Activated naive CD8-positive, alpha-beta T cell treated with anti-CD3 and anti-CD28 coated beads, Interleukin-2, amount 50 U/mL, for 24 hours (primary cell): ENCODE measurements around the gene RING1.
A peak's percentile ranks its signal among the peaks of the same experiment; 100 is the strongest.

Source experiments
- ATAC-seq: fragments of 150-1000 bp; cut with Tn5 transposase; one replicate; pipeline ENCODE4 v1.10.0; 2021
- DNase-seq: peaks from one replicate; pipeline ENCODE4 v3.0.0; 2021
- H3K27ac Mint-ChIP-seq: one replicate; pipeline ENCODE4 v1.8.0; 2021; ENCODE audit warnings: mild to moderate bottlenecking, mixed read lengths
- H3K27me3 Mint-ChIP-seq: one replicate; pipeline ENCODE4 v1.8.0; 2021; ENCODE audit warnings: mixed read lengths
- H3K36me3 Mint-ChIP-seq: one replicate; pipeline ENCODE4 v1.8.0; 2021; ENCODE audit warnings: low read depth, mixed read lengths
- H3K4me1 Mint-ChIP-seq: one replicate; pipeline ENCODE4 v1.8.0; 2021; ENCODE audit warnings: mixed read lengths
- H3K4me3 Mint-ChIP-seq: one replicate; pipeline ENCODE4 v1.8.0; 2021; ENCODE audit warnings: mild to moderate bottlenecking, moderate library complexity, mixed read lengths
- H3K9me3 Mint-ChIP-seq: one replicate; pipeline ENCODE4 v1.8.0; 2021; ENCODE audit warnings: mixed read lengths

The RING1 gene

GRCh38 chr6:33181141-33181540, 27.2 kb upstream of the RING1 start:
- no peak overlapping the region for H3K4me3 Mint-ChIP-seq
- H3K9me3 Mint-ChIP-seq = peaks cover 15% of the 10 kb centered on the region
- H3K27ac Mint-ChIP-seq = no peak overlapping the region
- no peak for DNase-seq
- no peak for ATAC-seq
- no peaks in the 10 kb centered on the region for H3K27me3 Mint-ChIP-seq
- H3K4me1 Mint-ChIP-seq = peaks cover 16% of the 10 kb centered on the region
- H3K36me3 Mint-ChIP-seq = peaks cover 14% of the 10 kb centered on the region

GRCh38 chr6:33183071-33183683, 25.1 kb upstream of the RING1 start:
- Mint-ChIP-seq H3K27ac (peak overlapping the region; percentile 94), H3K4me3 (peak overlapping the region; percentile 55), H3K27me3 (peaks cover 2% of the 10 kb centered on the region), H3K9me3 (peaks cover 15% of the 10 kb centered on the region), H3K36me3 (peaks cover 14% of the 10 kb centered on the region), H3K4me1 (peaks cover 16% of the 10 kb centered on the region)
- ATAC-seq (no peak), DNase-seq (no peak)

DNA sequence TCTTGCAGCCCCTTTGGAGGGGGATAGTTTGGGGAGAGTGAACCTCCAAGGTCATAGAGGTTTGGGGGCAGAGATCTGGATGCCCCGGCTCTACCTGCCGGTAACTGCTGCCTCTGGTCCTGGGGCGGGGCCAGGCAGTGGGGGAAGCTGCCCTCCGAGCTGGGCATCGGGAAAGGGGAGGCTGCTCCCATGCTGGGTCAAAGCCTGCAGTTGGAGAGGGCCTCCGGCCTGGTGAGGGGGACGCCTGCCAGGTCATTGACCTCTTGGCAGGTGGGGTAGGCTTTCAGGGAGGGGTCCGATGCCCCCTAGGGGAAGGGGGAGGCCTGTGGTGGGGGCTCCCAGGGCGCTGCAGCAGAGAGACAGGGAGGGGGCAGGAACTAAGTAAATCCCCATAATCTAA, 23.1 kb upstream of the RING1 start:
- H3K4me3 Mint-ChIP-seq = no peak overlapping the region
- DNase-seq = no peak
- H3K9me3 Mint-ChIP-seq = peaks cover 15% of the 10 kb centered on the region
- no peak overlapping the region for H3K27ac Mint-ChIP-seq
- ATAC-seq = no peak
- H3K27me3 Mint-ChIP-seq = peaks cover 5% of the 10 kb centered on the region
- peaks cover 14% of the 10 kb centered on the region for H3K36me3 Mint-ChIP-seq
- H3K4me1 Mint-ChIP-seq = peaks cover 16% of the 10 kb centered on the region

- peaks cover 15% of the 10 kb centered on the region for H3K9me3 Mint-ChIP-seq
- H3K27ac Mint-ChIP-seq = no peak overlapping the region
- H3K36me3 Mint-ChIP-seq = peaks cover 14% of the 10 kb centered on the region
- H3K4me3 Mint-ChIP-seq = no peak overlapping the region
- no peak for DNase-seq
- H3K27me3 Mint-ChIP-seq = peaks cover 8% of the 10 kb centered on the region
- H3K4me1 Mint-ChIP-seq = peaks cover 16% of the 10 kb centered on the region
- ATAC-seq = no peak
These were observed 22.6 kb upstream of the RING1 start for GRCh38 chr6:33185654-33186187.

DNA sequence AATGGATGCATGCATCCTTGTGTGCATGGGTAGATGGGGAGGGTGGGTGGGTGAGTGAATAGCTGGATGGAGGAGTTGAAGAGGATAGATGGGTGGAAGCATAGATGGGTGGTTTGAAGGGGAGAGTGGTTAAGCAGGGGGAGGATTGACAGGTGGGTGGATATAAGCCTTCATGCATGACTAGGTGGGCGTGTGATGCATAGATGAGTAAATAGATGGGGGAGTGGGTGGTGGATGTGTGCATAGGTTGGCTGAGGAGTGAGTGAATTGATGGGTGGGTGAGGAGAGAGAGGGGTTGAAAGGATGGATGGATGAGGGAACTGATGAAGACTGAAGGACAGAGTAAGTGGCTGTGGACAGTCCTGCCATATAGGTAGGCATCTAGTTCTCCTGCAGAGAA, 20.5 kb upstream of the RING1 start:
- no peak for DNase-seq
- ATAC-seq = no peak
- H3K27me3 Mint-ChIP-seq = peaks cover 19% of the 10 kb centered on the region
- H3K9me3 Mint-ChIP-seq = peaks cover 12% of the 10 kb centered on the region
- H3K27ac Mint-ChIP-seq = no peak overlapping the region
- H3K4me1 Mint-ChIP-seq = peaks cover 23% of the 10 kb centered on the region
- no peak overlapping the region for H3K4me3 Mint-ChIP-seq
- peaks cover 11% of the 10 kb centered on the region for H3K36me3 Mint-ChIP-seq

DNA sequence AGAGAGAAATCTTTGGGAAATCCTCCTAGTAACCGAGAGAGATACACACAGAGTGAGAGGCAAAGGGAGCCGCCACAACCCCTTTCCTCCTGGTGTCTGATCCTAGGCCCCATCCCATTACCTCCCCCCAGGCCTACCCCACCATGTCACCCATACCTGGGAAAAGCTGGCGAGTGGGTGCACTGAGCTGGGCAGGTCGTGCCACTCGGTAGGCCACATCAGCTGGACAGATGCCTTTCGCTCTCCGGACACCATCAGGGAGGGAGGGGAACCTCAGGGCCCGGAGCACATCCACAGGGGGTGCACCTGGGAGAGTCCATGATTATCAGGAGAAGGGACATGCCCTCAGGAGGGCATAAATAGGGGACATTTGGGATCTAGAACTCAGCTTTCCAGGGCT, 19.1 kb upstream of the RING1 start:
- DNase-seq = no peak
- peaks cover 20% of the 10 kb centered on the region for H3K4me1 Mint-ChIP-seq
- no peak overlapping the region for H3K4me3 Mint-ChIP-seq
- H3K36me3 Mint-ChIP-seq = peaks cover 2% of the 10 kb centered on the region
- H3K27ac Mint-ChIP-seq = peak overlapping the region; percentile 42
- H3K9me3 Mint-ChIP-seq = no peaks in the 10 kb centered on the region
- H3K27me3 Mint-ChIP-seq = peaks cover 20% of the 10 kb centered on the region
- ATAC-seq = no peak

DNA sequence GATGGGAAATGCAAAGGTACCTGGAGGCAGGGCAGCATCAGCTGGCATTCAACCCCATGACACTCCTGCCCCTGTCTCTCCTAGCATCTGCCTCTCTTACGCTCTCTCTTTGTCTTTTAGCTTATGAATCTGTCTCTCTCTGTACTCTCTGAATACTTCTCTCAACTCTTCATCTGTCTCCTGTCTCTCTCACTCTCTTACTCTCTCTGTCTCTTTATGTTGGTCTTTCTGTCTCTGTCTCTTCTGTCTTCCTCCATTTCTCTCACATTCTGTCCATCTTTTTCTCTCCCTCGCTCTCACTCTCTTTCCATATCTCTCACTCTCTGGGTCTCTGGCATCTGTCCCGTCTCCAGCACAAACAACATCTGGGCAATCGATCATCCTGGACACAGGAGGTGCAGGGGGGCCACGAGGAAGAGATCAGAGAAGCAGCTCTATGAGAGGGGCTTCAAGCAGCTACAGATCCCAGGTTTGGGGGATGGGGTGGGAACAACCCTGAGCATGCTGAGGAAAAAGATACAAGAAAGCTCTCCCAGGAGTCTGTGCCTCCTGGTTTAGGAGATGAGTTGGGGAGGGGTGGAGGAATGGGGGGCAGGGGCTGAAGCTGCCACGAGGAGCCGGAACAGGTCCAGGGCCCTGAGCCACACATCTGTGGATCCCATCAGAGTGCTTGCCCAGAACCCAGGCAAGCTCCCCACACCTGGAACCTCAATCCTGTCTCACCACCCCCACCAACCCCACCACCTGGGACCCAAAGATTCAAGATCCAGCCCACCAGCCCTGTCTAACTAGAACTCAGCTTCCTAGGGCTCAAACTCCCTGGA, 18.5 kb upstream of the RING1 start:
- peaks cover 20% of the 10 kb centered on the region for H3K27me3 Mint-ChIP-seq
- ATAC-seq (no peak), DNase-seq (no peak)
- H3K4me3 Mint-ChIP-seq = no peak overlapping the region
- no peak overlapping the region for H3K27ac Mint-ChIP-seq
- peaks cover 6% of the 10 kb centered on the region for H3K36me3 Mint-ChIP-seq
- H3K4me1 Mint-ChIP-seq = peaks cover 21% of the 10 kb centered on the region
- H3K9me3 Mint-ChIP-seq = no peaks in the 10 kb centered on the region

DNA sequence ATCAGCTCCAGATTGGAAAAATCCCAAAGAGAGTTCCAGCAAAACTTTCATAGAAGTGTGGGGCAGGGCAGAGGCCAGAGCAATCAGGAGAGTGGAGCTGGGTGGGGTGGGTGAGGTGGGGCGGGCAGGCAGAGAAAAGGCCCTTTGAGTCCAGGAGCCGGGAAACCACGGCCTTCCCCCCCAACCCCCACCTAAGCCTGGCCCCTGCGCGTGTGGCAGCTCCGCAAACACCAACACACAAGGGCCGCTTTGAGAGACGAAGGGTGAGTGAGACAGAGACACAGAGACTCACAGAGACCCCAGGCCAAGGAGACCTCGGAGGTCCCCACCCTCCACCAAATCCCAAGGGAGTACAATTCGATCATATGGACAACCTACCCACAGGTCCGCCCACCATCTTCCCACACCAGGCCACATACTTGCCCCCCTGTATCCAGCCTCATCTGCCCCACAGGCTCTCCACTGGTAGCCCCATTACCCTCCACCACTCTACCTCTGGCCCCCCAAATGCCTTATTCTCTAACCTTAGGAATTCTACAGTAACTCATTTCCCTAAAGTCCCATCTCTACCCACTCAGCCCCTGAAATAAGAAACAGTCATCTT, 17.7 kb upstream of the RING1 start:
- ATAC-seq = no peak
- H3K9me3 Mint-ChIP-seq = no peaks in the 10 kb centered on the region
- H3K27me3 Mint-ChIP-seq = peaks cover 20% of the 10 kb centered on the region

GRCh38 chr6:33191383-33192104, 16.8 kb upstream of the RING1 start:
- DNase-seq (no peak), ATAC-seq (no peak)
- Mint-ChIP-seq H3K4me1 (peaks cover 21% of the 10 kb centered on the region), H3K36me3 (peaks cover 17% of the 10 kb centered on the region), H3K27me3 (peaks cover 20% of the 10 kb centered on the region), H3K4me3 (no peak overlapping the region), H3K27ac (no peak overlapping the region), H3K9me3 (no peaks in the 10 kb centered on the region)

More for the DNA sequence above, 17.7 kb upstream of the RING1 start:
- Mint-ChIP-seq H3K36me3 (peaks cover 9% of the 10 kb centered on the region), H3K4me3 (no peak overlapping the region), H3K4me1 (peaks cover 21% of the 10 kb centered on the region), H3K27ac (peak overlapping the region; percentile 40)
- DNase-seq = no peak

DNA sequence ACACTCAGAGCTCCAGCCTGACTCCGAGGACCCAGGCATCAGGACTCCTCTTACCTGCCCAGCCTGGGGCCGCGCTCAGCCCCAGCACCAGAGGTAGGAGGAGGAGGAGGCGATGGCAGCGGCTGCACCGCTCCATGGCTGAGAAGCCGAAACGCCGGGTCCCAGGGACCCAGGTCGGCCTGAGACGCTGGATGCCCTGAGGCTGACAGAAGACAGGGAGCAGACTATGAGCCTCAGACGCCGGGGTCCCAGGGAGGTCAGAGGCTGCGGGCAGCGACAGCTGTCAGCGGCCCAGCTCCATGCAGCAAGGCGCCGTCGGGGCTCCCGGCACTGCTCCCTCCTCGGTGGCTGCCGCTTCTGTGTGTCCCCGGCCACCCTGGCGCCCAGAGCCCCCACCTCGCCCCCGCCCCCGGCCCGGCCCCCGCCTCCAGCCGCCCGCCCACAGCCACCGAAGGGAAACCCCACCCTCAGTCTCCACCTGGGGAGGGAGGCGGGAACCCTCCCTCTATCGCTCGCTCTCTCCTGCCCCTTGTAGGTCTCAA, 16.1 kb upstream of the RING1 start, which contains the start of gene COL11A2:
Gene COL11A2 (minus strand): TSS at position 363 of the 542 bp plus-strand sequence. CDS start 227 bp downstream, at position 136.
- H3K9me3 Mint-ChIP-seq = no peaks in the 10 kb centered on the region
- H3K4me3 Mint-ChIP-seq = peak within 1 kb of the TSS; percentile 69
- peaks cover 20% of the 10 kb centered on the region for H3K27me3 Mint-ChIP-seq
- peaks cover 18% of the 10 kb centered on the region for H3K36me3 Mint-ChIP-seq
- peaks cover 23% of the 10 kb centered on the region for H3K4me1 Mint-ChIP-seq
- H3K27ac Mint-ChIP-seq = no peak within 1 kb of the TSS
- ATAC-seq (no peak), DNase-seq (no peak)

DNA sequence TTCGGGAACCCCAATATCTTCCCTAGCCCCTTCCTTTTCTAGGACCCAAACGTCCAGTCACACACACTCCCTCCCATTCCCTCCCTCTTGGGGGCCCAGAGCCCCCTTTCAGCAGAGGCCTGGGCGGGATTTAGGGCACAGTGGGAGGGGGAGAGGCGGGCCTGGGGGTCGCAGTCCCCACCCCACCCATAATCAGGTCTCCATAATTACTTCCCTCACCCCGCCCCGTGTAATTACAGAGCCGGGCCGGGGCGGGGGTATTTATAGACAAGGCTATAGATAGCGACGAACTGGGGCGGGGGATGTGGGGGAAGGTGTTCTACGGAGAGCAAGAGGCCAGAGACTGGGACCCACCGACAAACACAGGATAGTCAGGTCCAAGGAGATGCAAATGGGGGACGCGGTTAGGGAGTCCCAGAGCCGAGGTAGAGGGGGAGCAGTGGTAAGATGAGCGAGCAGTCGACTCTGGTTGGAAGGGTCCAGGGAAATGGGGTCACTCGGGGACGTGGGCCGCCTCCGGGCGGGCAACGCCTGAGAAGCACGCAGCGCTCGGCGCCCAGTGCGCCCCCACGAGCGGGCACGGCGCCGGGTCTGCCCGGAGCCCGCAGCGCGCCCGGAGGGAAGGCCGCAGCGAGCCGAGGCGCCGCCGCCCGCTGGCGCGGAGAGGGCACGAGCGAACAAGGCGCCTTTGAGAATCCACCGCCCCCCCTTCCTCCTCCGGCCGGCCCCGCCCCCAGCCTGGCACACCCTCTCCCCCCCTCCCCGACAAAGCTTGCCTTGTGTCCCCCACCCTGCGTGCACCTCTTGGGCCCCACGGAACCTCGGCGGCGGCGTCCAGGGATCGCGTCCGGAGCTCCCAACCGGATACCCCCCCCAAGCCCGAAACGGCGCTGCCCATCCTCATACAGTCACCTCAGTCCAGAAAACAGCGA, 15.4 kb upstream of the RING1 start:
- no peak for ATAC-seq
- peak overlapping the region; percentile 69 for H3K4me3 Mint-ChIP-seq
- H3K27me3 Mint-ChIP-seq = peaks cover 18% of the 10 kb centered on the region

DNA sequence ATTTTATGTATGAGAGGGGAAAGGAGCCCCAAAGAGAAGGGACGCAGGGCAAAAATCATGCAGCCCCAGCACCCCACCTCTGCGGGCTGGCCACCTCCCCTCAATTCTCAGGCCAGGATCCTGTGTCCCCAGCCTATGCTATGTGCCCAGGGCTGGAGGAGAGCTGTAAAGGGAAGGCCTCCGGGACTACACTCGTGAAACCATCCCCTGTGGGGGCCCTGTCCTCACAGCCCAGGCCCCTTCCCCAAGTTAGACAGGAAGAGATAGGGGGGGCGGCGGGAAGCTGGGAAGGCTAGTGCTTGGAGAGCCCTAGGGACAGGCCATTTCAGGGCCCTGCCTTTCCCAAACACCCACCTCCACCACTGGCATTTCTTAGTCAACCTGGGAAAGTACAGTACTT, 14.7 kb upstream of the RING1 start:
- Mint-ChIP-seq H3K27ac (no peak overlapping the region), H3K36me3 (peaks cover 18% of the 10 kb centered on the region), H3K4me3 (no peak overlapping the region), H3K27me3 (peaks cover 18% of the 10 kb centered on the region), H3K4me1 (peaks cover 36% of the 10 kb centered on the region), H3K9me3 (no peaks in the 10 kb centered on the region)
- DNase-seq (no peak), ATAC-seq (no peak)

More for the DNA sequence above, 15.4 kb upstream of the RING1 start:
- no peak for DNase-seq
- peaks cover 18% of the 10 kb centered on the region for H3K36me3 Mint-ChIP-seq
- H3K9me3 Mint-ChIP-seq = no peaks in the 10 kb centered on the region
- no peak overlapping the region for H3K27ac Mint-ChIP-seq
- peaks cover 30% of the 10 kb centered on the region for H3K4me1 Mint-ChIP-seq

DNA sequence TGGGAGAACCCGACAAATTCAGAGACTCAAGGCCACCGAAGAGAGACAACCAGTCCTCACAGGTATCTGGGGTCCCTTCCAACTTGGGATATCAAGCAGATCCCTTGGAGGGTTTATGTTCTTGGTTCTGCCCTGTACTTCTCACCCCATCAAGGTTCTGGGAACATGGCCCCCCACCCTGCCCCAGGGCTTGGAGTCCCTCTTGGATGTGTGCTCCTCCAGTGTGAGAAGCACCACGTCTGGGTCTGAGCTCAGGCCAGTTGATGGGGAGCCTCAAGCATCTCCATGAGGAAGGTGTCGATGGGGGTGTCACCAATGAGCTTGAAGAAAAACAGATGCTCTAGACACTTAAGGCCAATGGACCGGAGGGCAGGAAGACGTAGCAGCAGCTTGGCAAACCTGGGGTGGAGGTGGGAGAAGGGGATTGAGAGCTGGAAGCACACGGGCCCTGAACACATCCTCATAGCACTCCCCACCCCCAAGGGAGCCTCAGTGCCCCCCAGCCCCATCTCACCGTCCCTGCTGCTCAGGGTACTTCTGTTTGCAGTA, 13.8 kb upstream of the RING1 start:
- H3K27me3 Mint-ChIP-seq = peaks cover 18% of the 10 kb centered on the region
- DNase-seq (no peak), ATAC-seq (no peak)
- peaks cover 42% of the 10 kb centered on the region for H3K4me1 Mint-ChIP-seq
- no peak overlapping the region for H3K4me3 Mint-ChIP-seq
- peaks cover 21% of the 10 kb centered on the region for H3K36me3 Mint-ChIP-seq
- H3K9me3 Mint-ChIP-seq = no peaks in the 10 kb centered on the region
- H3K27ac Mint-ChIP-seq = no peak overlapping the region
